ENCODE measurements around the gene NEK8.

NEK8 gene

DNA sequence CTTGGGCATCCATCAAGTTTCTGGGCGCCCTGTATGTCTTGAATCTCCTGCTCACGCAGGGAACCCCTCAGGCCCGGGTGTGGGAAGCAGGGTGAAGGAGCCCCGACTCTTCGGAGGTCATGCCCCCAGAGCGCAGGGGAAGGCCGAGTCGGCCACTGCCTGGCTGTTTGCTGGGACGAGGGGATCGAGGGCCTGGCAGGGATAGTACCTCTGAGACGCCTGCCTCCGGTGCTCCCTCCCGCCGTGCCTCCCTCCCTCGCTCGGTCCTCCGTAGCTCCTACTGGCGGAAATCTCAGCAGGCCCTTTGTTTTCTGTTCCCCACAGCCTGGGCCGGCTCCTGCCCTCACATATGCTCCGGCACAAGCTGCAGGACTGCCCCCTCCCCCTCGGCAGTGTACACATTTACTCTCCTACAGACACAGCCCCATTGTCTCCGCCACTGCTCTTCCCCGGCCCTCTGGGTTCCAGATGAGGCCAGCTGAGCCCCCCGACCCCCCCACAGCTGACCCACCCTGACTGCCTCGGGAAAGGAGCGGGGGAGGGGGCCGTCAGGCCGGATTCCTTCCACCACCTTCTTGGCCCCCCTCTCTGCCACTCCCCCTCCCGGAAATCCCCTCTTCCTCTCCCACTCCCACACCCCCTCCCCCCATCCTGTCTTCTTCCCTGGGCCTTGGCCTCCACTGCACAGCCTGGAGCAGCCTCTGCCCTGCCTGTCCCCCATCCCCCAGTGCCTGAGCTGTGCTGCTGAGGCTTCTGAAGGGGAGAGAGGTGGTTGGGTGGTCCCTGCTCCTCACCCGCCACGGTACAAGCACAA lies 16.6 kb downstream of the NEK8 start:
- peak in 1 of 2 donors; percentile 28 for DNase-seq (ENCODE audit: low read depth in 2 of 2)

DNA sequence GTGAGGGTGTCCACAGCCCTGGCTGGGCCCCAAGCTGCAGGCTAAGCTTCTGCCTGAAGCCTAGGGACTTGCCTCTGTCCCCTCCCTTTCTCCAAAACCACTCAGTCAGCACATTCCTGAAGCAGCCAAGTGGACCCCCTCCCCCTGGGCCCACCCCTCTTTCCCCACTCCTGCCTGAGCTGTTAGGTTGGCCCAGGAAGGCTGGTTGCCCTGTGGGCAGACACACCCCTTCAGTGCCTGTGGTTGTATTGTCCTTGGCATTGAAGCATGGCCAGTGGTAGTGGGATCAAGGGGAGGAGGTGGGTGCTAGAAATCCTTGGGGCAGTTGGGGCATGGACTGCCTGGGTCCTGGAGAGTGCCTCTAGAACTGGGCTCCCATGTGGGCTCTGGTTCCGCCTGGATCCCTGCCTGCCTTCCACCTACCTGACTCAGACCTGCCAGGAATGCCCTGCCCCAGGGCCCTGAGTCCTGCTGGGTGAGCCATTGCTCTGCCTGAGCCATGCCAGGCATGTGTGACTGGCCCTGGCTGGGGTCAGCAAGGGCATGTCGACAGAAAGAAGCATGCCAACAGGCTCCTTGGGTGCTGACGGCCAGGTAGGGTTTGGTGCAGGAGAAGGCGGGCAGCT lies 17.3 kb downstream of the NEK8 start:
- DNase-seq (ENCODE audit: low read depth in 2 of 2): no peak

- no peak for DNase-seq (ENCODE audit: low read depth in 2 of 2)
Measured at GRCh38 chr17:28746611-28747050, 18.0 kb downstream of the NEK8 start.

- no peak for DNase-seq (ENCODE audit: low read depth in 2 of 2)
Measured at GRCh38 chr17:28747051-28747691, 18.6 kb downstream of the NEK8 start.

GRCh38 chr17:28747801-28748750 lies 19.5 kb downstream of the NEK8 start:
- no peak for DNase-seq (ENCODE audit: low read depth in 2 of 2)

- DNase-seq (ENCODE audit: low read depth in 2 of 2): no peak
Measured at GRCh38 chr17:28748852-28749515, 20.4 kb downstream of the NEK8 start.

- no peak for DNase-seq (ENCODE audit: low read depth in 2 of 2)
Measured at GRCh38 chr17:28749516-28750177, 21.1 kb downstream of the NEK8 start.

DNA sequence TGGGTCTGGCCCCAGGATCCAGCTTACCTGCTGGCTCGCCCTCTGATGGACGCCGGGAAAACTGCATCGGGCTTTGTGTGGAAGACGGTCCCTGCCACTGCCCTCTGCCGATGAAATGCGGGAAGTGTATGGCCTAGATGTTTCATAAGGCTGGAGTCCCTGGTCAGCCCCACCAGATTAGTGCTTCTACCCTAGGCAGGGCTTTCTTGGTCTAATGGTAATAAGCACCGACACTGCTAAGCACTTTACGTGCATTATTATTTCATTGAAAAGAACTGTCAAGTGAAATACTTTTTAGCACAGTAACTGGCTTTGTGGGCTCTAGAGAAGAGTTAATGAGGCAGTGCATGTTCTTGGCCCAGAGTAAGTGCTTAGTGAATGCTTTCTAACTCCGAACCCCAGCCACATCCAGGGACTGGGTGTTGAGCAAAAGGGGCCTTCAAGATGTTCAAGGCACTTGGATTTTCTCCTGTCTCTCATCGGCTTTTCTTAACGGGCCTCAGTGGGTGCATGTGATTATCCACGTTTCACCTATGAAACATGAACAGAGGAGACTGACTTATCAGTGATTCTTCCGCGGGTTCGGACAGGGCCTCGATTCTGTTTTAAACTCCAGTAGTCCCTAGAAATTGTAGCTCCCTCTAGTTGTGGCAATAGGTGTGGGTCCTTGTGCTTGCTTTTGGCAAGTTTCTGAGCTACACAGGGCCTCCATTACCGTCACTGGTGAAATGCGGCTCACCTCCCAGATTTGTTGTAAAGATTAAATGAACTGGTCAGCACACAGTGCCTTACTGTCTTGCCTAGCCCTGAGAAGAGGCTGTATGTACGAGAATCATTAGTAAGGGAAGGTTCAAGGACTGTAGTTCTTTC lies 21.8 kb downstream of the NEK8 start:
- peak; percentile 77 to 79 for DNase-seq (ENCODE audit: low read depth in 2 of 2)

DNA sequence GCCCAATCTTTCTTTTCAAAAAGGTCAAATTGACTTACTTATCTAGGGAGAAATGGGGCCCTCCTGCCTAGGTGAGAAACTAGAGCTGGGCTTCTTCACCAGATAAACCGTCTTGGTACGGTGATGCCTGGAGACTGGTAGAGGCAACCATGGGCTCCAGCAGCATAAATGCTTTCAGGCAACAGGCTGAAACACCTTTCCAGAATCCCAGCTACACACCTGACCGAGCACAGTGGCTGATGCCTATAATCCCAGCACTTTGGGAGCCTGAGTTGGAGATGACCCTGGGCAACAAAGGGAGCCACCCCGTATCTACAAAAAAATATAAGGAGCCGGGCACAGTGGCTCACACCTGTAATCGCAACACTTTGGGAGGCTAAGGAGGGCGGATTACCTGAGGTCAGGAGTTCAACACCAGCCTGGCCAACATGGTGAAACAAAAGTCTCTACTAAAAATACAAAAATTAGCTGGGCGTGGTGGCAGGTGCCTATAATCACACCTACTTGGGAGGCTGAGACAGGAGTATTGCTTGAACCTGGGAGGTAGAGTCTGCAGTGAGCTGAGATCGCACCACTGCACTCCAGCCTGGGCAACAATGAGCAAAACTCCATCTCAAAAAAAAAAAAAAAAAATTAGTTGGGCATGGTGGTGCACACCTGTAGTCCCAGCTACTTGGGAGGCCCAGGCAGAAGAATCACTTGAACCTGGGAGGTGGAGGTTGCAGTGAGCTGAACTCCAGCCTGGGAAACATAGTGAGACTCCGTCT lies 23.2 kb downstream of the NEK8 start:
- no peak for DNase-seq (ENCODE audit: low read depth in 2 of 2)

DNA sequence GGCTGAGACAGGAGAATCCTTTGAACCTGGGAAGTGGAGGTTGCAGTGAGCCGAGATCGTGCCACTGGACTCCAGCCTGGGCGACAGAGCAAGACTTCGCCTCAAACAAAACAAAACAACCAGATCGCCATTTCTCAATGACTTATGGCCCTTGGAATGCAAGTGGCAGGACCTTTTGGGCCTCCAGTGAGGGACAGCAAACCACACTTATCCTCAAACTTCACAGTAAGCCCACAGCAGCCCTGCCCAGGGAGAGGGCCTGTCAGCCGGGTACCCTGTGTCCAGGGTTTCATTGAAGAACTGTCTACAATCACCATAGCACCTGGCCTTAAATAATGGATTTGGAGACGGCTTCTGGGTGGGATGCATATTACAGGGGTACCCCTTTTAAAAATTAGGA lies 26.9 kb downstream of the NEK8 start:
- no peak for DNase-seq (ENCODE audit: low read depth in 2 of 2)

DNA sequence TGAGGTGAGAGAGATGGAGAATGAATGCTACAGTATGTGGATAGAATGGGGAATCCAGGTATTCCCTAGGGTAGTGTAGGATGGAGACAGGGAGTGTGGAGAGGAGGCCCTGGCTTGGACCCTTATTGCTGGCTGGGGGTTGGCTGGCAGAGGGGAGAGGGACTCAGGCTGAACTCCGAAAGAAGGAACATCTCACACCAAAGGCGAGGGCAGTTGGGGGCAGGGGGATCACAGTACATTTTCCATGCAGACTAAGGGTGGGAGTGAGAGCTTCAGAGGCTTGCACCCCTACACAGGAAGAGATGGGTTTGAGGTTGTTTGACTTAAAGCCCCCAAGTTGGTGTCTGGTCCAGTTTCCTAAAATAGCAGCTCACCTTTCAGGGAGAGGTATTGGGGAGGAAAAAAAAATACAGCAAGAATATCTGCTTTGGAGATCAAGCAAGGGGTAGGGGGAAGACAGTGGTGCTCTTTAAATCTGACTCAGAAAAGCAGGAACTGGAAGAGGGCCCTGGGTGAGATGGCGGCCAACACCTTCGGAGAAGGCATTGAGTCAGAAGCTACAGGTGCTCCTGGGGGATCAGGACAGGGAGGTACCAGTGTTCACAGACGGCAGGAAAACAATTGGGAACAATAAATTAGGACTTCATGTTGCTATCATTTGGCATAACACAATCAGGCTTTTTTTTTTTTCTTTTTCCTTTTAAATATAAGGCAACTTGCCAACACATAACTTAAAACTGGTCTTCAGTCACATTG lies 27.6 kb downstream of the NEK8 start:
- DNase-seq (ENCODE audit: low read depth in 2 of 2): no peak

DNA sequence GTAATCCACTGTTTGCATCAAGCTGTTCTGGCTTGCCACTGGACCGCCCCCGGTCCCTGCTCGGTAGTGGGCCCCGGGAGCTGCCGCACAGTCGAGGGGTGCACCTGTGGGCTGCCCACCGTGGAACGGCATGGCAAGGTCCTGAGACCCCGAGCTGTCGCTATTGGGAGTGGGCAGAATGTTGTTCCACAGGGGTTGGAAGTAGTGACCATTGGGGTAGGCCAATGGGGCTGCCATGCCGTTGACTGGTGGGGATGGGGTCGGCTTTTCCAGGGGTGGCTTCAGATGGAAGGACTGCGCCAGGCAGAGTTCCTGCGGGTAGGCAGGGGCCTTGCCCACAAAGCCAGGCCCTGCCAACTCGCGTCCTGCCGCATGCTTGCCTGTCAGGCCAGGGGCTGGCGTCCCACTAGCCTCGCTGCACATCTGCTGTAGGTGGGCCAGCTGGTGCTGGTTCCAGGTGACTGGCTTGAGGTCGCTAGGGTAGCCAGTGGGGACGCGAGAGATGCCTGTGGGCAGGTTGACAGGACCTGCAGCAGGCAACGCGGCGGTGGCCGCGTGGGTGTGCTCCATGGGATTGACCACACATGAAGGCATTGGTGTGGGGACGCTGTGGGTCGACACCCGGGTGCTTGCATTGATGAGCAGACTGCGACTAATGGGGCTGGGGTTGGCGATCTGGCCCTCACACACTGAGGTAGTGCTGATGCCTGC lies 30.0 kb downstream of the NEK8 start:
- DNase-seq (ENCODE audit: low read depth in 2 of 2): no peak

DNA sequence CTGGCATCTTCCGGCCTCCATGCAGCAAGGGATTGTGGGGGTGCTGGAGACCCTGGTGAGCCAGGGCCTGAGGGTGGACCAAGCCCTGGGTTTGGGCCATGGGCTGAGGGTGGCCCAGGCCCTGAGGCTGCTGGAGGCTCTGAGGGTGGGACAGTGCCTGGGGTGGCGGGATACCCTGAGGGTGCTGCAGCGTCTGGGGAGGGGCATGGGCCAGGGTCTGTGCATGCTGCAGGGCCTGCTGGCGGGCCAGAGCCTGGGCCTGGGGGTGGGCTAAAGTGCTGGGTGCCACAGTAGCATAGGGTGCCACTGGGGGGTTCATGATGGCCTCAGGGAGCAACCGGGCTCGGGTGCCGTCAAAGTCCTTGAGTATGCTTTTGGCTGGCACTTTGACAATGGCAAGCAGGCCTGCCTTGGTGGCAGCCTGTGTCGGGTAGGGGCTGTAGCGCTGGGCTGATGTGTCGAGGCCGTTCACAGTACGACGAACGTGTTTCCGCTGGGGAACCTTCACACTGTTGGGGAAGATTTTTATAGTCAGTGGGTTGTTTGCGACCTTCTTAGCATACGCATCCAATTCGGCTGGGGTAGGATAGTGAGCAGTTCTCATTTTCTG lies 30.8 kb downstream of the NEK8 start:
- DNase-seq (ENCODE audit: low read depth in 2 of 2): no peak

DNA sequence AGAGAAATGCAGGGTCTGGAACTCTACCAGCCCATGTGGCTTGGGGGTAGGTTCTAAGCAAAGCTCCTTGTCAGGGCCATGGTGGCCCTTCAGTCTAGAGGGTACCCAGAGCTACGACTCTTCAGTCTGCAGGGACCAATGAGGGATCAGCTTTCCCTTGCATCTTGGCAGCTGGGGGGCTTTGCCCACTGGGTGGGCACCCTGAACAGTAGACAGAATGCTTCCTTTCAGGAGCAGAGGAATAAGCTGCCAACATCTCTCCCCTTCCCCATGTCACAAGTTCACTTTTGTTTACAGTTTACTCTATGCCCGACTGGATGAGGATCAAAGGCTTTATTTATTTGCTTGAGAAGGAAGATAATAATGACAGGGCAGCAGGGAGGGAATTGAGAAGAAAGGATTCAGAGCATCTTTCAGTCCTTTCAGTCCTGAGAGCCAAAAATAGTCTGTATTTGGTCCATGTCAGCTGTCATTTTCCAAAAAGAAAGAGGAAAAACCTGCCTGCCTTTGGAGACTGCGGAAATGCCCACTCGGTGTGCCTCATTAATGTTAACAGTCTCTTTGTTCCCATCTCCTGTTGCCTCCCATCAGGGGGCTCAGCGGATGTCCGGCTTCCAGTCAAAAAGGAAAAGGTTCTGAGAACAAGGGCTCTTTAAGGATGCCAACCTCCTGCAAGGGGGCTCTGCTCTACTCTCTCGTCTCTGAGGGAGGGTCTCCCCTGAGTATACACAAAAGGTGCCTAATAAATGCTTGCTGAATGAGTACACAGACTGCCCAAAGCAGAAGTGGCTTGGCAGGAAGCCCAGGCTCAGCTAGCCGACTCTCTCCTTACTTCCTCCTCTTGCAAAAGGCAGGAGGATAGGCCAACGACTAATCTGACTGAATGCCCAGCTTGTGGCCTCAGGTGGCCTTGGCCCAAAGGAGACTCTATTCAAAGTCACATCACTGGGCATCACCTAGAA lies 32.3 kb downstream of the NEK8 start:
- no peak for DNase-seq (ENCODE audit: low read depth in 2 of 2)

GRCh38 chr17:28763137-28763799 lies 34.7 kb downstream of the NEK8 start:
- DNase-seq (ENCODE audit: low read depth in 2 of 2): no peak

Measured in stimulated activated CD8-positive, alpha-beta memory T cell treated with anti-CD3 and anti-CD28 coated beads, Interleukin-15, amount 100 ng/mL, for 48 hours (primary cell).